Central memory CD8-positive, alpha-beta T cell (primary cell): ENCODE results near the gene KRT6B.
"Not testable (repeated sequence)": the region's sequence is repeated elsewhere in the genome, so short reads cannot be mapped to it uniquely, and the experiment has no call there.

Source experiments
- ATAC-seq: fragments of 150-1000 bp; cut with Tn5 transposase; replicated peaks from 2 replicates; pipeline ENCODE4 v1.10.0; 2022; ENCODE audit warnings: mild to moderate bottlenecking, moderate FRiP score, moderate number of reproducible peaks; ENCODE audit not compliant: poor library complexity, severe bottlenecking; ENCODE audit errors: extremely low read depth
- DNase-seq, 2 donors: peaks; one replicate each; pipeline ENCODE4 v3.0.0; 2021; ENCODE audit warnings: low spot score in 2 of 2
- H3K27ac Mint-ChIP-seq: one replicate; pipeline ENCODE4 v1.8.0; 2022; ENCODE audit warnings: low read depth, mild to moderate bottlenecking, moderate library complexity, mixed read lengths
- H3K27me3 Mint-ChIP-seq: one replicate; pipeline ENCODE4 v1.8.0; 2022; ENCODE audit warnings: mixed read lengths
- H3K36me3 Mint-ChIP-seq: one replicate; pipeline ENCODE4 v1.8.0; 2022; ENCODE audit warnings: mild to moderate bottlenecking, moderate library complexity, mixed read lengths; ENCODE audit not compliant: insufficient read depth
- H3K4me1 Mint-ChIP-seq: one replicate; pipeline ENCODE4 v1.8.0; 2022; ENCODE audit warnings: mixed read lengths
- H3K4me3 Mint-ChIP-seq: one replicate; pipeline ENCODE4 v1.8.0; 2022; ENCODE audit warnings: mild to moderate bottlenecking, moderate library complexity, mixed read lengths
- H3K9me3 Mint-ChIP-seq: one replicate; pipeline ENCODE4 v1.8.0; 2022; ENCODE audit warnings: mixed read lengths

The KRT6B gene

GRCh38 chr12:52452101-52452500 is at the start of gene KRT6B:
Gene KRT6B, minus strand, starts transcription at chr12:52452146. Its CDS starts 68 bp downstream, at chr12:52452078.
- DNase-seq, result no peak
- no peak within 1 kb of the TSS for H3K27ac Mint-ChIP-seq
- H3K4me3 Mint-ChIP-seq, result no peak within 1 kb of the TSS
- H3K4me1 Mint-ChIP-seq, result peaks cover 18% of the 10 kb centered on the region
- no peak for ATAC-seq
- no peaks in the 10 kb centered on the region for H3K36me3 Mint-ChIP-seq
- no peaks in the 10 kb centered on the region for H3K9me3 Mint-ChIP-seq
- peaks cover 11% of the 10 kb centered on the region for H3K27me3 Mint-ChIP-seq

GRCh38 chr12:52501490-52501889 is 49.5 kb upstream of the KRT6B start:
- ATAC-seq (no peak), DNase-seq (no peak)
- Mint-ChIP-seq H3K27ac (no peak overlapping the region), H3K4me1 (peaks cover under 1% of the 10 kb centered on the region), H3K36me3 (peaks cover 2% of the 10 kb centered on the region), H3K9me3 (no peaks in the 10 kb centered on the region), H3K4me3 (no peak overlapping the region), H3K27me3 (peaks cover 31% of the 10 kb centered on the region)

- not testable (repeated sequence) for H3K36me3 Mint-ChIP-seq, H3K9me3 Mint-ChIP-seq, H3K4me3 Mint-ChIP-seq, H3K4me1 Mint-ChIP-seq, DNase-seq, H3K27ac Mint-ChIP-seq, ATAC-seq
- H3K27me3 Mint-ChIP-seq, result peaks cover 29% of the 10 kb centered on the region
Observed at GRCh38 chr12:52500574-52500973, 48.6 kb upstream of the KRT6B start.

- Mint-ChIP-seq H3K27me3 (peaks cover 23% of the 10 kb centered on the region), H3K4me3 (no peak overlapping the region), H3K36me3 (peaks cover 2% of the 10 kb centered on the region), H3K4me1 (peaks cover 11% of the 10 kb centered on the region), H3K9me3 (no peaks in the 10 kb centered on the region), H3K27ac (no peak overlapping the region)
- ATAC-seq (no peak), DNase-seq (no peak)
Observed at GRCh38 chr12:52499806-52500560, 48.0 kb upstream of the KRT6B start.

- ATAC-seq, result no peak
- H3K4me3 Mint-ChIP-seq, result no peak overlapping the region
- H3K27me3 Mint-ChIP-seq, result peaks cover 27% of the 10 kb centered on the region
Observed at GRCh38 chr12:52498946-52499345, 47.0 kb upstream of the KRT6B start.

GRCh38 chr12:52497975-52498374 is 46.0 kb upstream of the KRT6B start:
- H3K4me3 Mint-ChIP-seq, result no peak overlapping the region
- peaks cover 37% of the 10 kb centered on the region for H3K27me3 Mint-ChIP-seq
- DNase-seq, result no peak
- H3K27ac Mint-ChIP-seq, result no peak overlapping the region
- peaks cover 11% of the 10 kb centered on the region for H3K4me1 Mint-ChIP-seq
- peaks cover 2% of the 10 kb centered on the region for H3K36me3 Mint-ChIP-seq
- no peaks in the 10 kb centered on the region for H3K9me3 Mint-ChIP-seq
- ATAC-seq, result no peak

More at GRCh38 chr12:52498946-52499345, 47.0 kb upstream of the KRT6B start:
- Mint-ChIP-seq H3K4me1 (peaks cover 11% of the 10 kb centered on the region), H3K27ac (no peak overlapping the region), H3K36me3 (peaks cover 2% of the 10 kb centered on the region), H3K9me3 (no peaks in the 10 kb centered on the region)
- no peak for DNase-seq

- Mint-ChIP-seq H3K4me1 (peaks cover 11% of the 10 kb centered on the region), H3K27ac (no peak overlapping the region), H3K36me3 (peaks cover 2% of the 10 kb centered on the region), H3K27me3 (peaks cover 49% of the 10 kb centered on the region), H3K9me3 (no peaks in the 10 kb centered on the region), H3K4me3 (no peak overlapping the region)
- DNase-seq (no peak), ATAC-seq (no peak)
Observed at GRCh38 chr12:52496590-52497071, 44.7 kb upstream of the KRT6B start.

- DNase-seq (no peak), ATAC-seq (no peak)
- Mint-ChIP-seq H3K9me3 (no peaks in the 10 kb centered on the region), H3K36me3 (peaks cover 2% of the 10 kb centered on the region), H3K4me1 (peaks cover 11% of the 10 kb centered on the region), H3K4me3 (no peak overlapping the region), H3K27me3 (peaks cover 55% of the 10 kb centered on the region), H3K27ac (no peak overlapping the region)
Observed at GRCh38 chr12:52496054-52496453, 44.1 kb upstream of the KRT6B start.

GRCh38 chr12:52495389-52495788 is 43.4 kb upstream of the KRT6B start:
- ATAC-seq, result no peak
- Mint-ChIP-seq H3K27ac (no peak overlapping the region), H3K4me3 (no peak overlapping the region), H3K9me3 (no peaks in the 10 kb centered on the region), H3K36me3 (peaks cover 2% of the 10 kb centered on the region), H3K4me1 (peaks cover 11% of the 10 kb centered on the region), H3K27me3 (peaks cover 61% of the 10 kb centered on the region)
- no peak for DNase-seq

GRCh38 chr12:52494518-52494917 is 42.6 kb upstream of the KRT6B start:
- no peak for DNase-seq
- peaks cover 11% of the 10 kb centered on the region for H3K4me1 Mint-ChIP-seq
- H3K4me3 Mint-ChIP-seq, result no peak overlapping the region
- peaks cover 70% of the 10 kb centered on the region for H3K27me3 Mint-ChIP-seq
- peaks cover 2% of the 10 kb centered on the region for H3K36me3 Mint-ChIP-seq
- ATAC-seq, result no peak
- no peak overlapping the region for H3K27ac Mint-ChIP-seq
- no peaks in the 10 kb centered on the region for H3K9me3 Mint-ChIP-seq

- Mint-ChIP-seq H3K27ac (no peak overlapping the region), H3K4me3 (no peak overlapping the region), H3K9me3 (no peaks in the 10 kb centered on the region), H3K4me1 (peaks cover 11% of the 10 kb centered on the region), H3K27me3 (peaks cover 70% of the 10 kb centered on the region), H3K36me3 (peaks cover under 1% of the 10 kb centered on the region)
- no peak for ATAC-seq
- DNase-seq, result no peak
Observed at GRCh38 chr12:52494100-52494499, 42.2 kb upstream of the KRT6B start.

- Mint-ChIP-seq H3K4me1 (peaks cover 11% of the 10 kb centered on the region), H3K9me3 (no peaks in the 10 kb centered on the region), H3K27me3 (peaks cover 65% of the 10 kb centered on the region), H3K4me3 (no peak within 1 kb of the TSS), H3K36me3 (no peaks in the 10 kb centered on the region), H3K27ac (no peak within 1 kb of the TSS)
- DNase-seq, result no peak
- ATAC-seq, result no peak
Observed at GRCh38 chr12:52493172-52493571, 41.2 kb upstream of the KRT6B start, which contains the start of gene KRT6A. Gene KRT6A, minus strand, starts transcription at chr12:52493257. Its CDS starts 69 bp downstream, at chr12:52493188.

GRCh38 chr12:52492405-52492804 is 40.5 kb upstream of the KRT6B start:
- Mint-ChIP-seq H3K4me1 (peaks cover 11% of the 10 kb centered on the region), H3K27me3 (peaks cover 62% of the 10 kb centered on the region)

More at GRCh38 chr12:52492405-52492804, 40.5 kb upstream of the KRT6B start:
- ATAC-seq, H3K9me3 Mint-ChIP-seq, H3K4me3 Mint-ChIP-seq, H3K27ac Mint-ChIP-seq, DNase-seq, H3K36me3 Mint-ChIP-seq: not testable (repeated sequence)
